Stimulated activated CD8-positive, alpha-beta memory T cell treated with anti-CD3 and anti-CD28 coated beads, Interleukin-4, amount 100 ng/mL, for 48 hours (primary cell): ENCODE results near the gene ALX3.

ENCODE experiments used
- DNase-seq: peaks from one replicate; pipeline ENCODE4 v3.0.0-alpha.2; 2020

Gene ALX3

GRCh38 chr1:110070671-110071242 lies at the start of gene ALX3:
ALX3 (minus strand) TSS chr1:110070672; CDS start chr1:110070612, 60 bp downstream.
- no peak for DNase-seq

DNA sequence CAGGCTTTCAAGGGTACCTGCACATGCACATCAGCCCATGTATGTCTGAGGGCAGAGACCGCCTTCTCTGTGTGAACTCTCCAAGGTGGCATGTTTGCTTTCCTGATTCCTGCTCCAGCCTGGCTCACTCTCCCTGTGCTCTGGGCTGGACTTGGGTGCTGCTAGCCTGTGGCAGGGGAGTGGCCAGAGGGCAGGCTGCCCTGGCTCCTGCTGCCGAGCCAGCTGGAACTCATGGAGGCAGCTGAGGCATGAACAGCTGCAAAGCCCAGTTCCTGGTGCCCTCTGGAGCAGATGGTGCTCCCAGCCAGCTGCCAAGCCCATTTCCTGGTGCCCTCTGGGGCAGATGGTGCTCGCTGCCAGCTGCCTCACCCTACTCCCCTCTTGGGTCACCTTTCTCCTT lies 49.4 kb upstream of the ALX3 start:
- no peak for DNase-seq

- peak; percentile 47 for DNase-seq
Measured at GRCh38 chr1:110118636-110119396, 48.3 kb upstream of the ALX3 start.

- no peak for DNase-seq
Measured at GRCh38 chr1:110114784-110115183, 44.3 kb upstream of the ALX3 start.

DNA sequence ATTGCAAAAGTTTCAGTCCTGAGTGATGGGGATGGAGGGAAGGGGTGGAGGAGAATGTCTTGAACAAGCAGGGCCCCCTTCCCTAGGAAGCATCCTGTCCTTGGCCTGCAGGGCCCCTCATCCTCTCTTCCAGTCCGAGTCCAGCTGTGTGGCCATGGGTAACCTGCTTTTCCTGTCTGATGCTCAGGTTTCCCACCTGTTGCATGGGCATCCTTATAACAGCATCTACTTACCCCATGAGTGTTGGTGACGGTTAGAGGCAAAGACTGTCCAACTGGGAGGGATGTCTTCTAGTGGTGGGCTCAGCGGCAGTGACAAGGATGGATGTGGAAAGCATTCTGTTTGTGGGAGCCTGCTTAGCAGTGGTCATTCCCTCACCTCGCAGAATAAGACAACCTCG lies 43.7 kb upstream of the ALX3 start:
- DNase-seq, result no peak

DNA sequence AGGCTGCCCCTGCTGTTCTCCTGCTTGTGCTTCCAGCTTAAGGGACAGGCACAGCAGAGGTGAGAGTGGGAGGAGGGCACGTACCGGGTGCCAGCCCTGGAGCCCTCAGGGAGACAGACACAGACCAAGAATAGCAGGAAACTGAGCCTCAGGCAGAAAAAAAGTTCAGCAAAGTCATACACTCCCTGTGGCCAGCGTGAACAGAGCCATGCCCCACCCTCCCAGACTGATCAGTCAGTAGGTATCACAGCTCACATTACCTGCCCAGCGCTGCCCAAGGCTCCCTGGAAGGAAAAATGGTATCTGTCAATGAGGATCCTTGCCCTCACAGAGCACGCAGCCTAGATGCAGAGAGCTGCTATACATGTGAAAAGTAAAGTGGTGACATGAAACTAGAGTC lies 43.1 kb upstream of the ALX3 start:
- DNase-seq, result no peak

DNA sequence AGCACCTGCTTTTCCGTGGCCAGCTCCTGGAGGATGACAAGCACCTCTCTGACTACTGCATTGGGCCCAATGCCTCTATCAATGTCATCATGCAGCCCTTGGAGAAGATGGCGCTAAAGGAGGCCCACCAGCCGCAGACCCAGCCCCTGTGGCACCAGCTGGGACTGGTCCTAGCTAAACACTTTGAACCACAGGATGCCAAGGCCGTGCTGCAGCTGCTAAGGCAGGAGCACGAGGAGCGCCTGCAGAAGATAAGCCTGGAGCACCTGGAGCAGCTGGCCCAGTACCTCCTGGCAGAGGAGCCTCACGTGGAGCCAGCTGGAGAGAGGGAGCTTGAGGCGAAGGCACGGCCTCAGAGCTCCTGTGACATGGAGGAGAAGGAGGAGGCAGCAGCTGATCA lies 42.2 kb upstream of the ALX3 start:
- no peak for DNase-seq

GRCh38 chr1:110112143-110112542 lies 41.7 kb upstream of the ALX3 start, which contains the start of gene UBL4B:
UBL4B (plus strand) TSS chr1:110112443; CDS start chr1:110112535, 92 bp downstream.
- DNase-seq, result no peak

- DNase-seq, result no peak
Measured at GRCh38 chr1:110111081-110111480, 40.6 kb upstream of the ALX3 start.

DNA sequence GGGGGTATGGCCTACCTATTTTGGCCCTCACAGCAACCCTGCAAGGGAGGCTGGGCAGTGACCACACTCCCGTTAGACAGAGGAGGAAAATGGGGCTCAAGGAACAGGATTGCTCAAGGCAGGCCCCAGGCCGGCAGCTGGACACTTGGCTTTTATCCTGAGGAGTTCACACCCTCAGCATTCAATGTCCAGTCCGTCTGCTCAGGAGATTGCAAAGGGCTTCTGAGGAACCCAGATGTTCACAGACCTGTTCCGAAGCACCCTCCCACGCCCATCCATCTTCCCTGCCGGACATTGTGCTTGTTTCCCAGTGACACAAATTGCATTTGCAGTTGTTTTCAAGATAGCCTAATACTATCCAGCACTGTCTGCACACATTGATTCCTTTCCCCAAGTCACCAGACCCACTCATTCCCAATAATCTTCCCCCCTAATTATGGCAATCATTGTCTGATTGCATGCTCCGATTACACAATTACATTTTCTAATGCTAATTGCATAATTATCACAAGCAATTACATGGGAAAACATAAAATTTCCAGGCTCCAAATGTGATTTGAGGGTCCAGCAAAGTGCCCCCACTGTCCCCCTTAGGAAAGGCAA lies 37.5 kb upstream of the ALX3 start:
- DNase-seq, result no peak

DNA sequence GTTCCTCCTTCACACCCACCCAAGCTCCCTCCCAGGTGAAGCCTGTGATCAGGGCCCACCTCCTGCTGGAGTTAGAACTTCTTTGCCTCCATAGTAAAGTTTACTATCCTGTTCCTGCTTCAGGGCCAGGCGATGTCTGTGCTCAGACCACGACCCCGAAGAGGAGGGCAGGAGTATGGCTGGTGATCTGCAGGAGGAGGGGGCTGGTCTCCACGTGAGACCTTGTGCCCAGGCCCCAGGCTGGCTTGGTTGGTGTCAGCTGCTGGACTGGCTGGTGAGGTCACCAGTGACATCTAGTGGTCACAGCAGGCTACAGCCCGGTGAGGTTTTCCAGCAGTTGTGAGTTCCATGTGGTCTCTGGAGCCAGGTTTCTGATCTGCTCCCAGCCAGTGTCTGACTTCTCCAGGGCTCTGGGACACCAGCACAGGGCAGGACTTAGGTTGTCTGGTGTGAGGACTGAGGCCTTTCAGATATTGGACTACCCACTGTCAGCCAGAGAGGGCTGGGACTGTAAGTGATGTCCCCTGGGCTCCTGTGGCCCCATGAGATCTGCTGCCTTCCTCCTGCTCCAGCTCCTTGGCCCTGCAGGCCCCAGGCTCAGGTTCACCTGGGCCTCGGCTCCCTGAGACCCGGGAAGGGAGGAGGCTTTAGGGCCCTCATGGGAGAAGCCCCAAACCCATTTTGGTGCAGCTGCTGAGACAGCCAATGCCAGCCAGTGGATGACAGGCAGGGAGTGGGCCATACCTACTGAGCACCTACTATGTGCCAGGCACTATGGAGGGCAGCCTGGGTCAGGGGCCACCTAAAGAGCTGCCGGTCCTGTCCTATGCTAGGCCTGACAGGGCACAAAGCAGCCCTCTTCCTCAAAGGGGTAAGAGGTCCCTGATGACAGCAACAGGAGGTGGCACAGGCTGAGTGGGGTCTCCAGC lies 35.8 kb upstream of the ALX3 start:
- peak; percentile 72 for DNase-seq

GRCh38 chr1:110102081-110102480 lies 31.6 kb upstream of the ALX3 start:
- no peak for DNase-seq

GRCh38 chr1:110100335-110100734 lies 29.9 kb upstream of the ALX3 start:
- no peak for DNase-seq

- DNase-seq, result no peak
Measured at GRCh38 chr1:110098222-110099026, 28.0 kb upstream of the ALX3 start.

DNA sequence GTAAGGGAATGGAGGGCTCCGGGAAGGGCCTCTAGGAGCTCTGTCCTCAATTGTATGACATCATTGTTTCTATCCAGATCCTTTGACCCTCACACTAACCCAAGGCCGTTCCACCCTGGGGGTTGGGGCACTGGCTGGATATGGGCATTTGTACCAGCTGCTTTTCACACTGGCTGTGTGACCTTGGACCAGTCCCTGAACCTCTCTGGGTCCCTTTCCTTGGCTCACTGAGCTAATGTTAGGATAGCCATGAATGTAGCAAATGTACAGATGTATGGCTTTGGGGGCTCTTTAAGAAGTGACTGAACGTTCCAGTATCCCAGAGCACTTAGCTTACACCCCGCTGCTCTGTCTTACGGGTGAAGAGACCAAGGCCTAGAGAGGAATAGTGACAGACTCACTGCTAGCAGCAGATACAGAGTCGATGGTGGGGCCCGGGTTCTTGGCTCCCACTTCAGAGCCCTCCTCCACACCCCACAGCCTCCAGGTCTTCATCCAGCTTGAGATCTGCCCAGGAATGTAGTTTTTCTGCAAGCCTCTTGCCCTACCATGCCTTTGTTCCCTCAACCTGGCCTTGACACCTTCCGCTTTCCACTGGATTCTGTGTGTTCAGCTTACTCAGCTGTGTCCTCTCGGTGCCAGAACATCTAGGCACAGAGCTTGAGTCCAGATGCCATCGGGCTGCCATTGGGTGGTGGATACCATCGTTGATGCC lies 27.2 kb upstream of the ALX3 start:
- DNase-seq, result no peak

- DNase-seq, result no peak
Measured at GRCh38 chr1:110094931-110095654, 24.6 kb upstream of the ALX3 start.

DNA sequence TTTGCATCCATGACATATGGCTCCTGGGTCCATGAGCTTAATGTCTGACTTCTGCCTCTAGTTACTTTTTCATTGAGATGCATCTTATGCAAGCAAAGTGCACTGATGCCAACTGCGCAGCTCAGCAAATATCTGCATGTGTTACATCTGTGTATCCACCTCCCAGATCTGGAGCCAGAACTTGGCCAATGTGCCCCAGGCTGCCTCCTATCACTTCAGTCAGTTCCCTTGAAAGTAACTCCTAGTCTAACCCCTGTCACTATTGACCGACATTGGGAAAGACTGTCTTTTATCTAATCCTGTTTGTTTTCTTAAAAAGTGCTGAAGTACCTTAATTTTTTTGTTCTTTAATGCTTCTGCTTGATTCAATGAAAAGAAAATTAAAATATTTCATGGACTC lies 22.5 kb upstream of the ALX3 start:
- DNase-seq, result no peak

DNA sequence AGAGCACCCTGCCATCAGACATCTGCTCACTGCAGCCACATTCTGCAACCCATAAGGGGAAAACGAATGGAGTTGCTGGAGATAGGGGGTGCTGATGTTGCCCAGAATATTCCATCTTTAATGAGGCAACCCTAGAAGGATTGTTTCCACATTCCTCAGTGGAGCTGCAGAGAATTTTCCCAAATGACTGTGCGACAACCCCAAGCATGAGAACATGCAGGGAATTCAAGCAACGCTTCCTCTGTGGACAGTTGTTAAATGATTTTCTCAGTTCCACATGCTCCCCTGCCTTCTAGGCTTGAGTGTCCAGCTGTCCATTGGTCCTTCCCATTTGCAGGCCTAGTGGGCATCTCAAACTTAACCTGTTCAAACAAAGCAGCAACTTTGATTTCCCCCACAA lies 21.3 kb upstream of the ALX3 start:
- no peak for DNase-seq

GRCh38 chr1:110091381-110091780 lies 20.9 kb upstream of the ALX3 start:
- no peak for DNase-seq

DNA sequence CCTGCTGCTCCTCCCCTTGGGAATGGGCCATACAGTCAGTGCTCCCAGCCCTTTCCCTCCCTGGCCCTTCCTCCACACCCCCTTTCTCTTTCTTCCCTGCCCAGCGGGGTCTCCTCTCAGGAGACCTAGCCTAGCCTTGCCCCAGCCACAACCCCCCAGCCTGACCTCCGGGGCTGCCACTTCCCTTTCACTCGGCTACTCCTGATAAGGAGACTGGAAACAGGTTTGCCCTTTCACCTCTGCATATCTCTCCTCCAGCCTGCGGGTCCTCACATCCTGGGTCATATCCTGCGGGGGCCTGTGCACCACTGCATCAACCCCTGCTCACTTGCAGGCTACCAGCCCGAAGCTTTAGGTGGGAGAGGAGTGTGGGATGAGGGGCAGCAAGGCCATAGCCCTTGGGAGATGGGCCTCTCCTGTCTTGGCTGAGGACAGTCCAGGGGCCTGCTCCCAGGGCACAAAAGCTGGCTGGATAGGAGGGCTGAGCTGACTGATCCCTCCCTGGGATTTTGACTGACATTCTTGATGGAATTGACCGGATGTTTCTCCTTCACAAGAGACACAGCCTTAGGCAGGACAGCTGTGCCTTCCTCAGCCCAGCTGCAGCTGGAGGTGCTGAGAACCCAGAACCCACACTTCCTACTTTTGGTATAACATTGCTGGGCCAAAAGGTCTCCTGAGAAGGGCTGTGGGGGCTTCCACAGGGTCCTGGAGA lies 19.2 kb upstream of the ALX3 start:
- DNase-seq, result no peak
